Activated naive CD4-positive, alpha-beta T cell treated with anti-CD3 and anti-CD28 coated beads for 36 hours (primary cell): ENCODE measurements around the gene DKKL1. TPM values are rescaled to one million over a fixed set of nuclear protein-coding genes. Genes with fewer than 3 reads are reported as not detected.
A peak's percentile ranks its signal among the peaks of the same experiment; 100 is the strongest.

Source experiments
- CTCF ChIA-PET: fragments of 350-600 bp; sonication (Branson Sonifier 250); formaldehyde crosslinking; loops from one replicate; lab custom pipeline; 2021; ENCODE audit warnings: antibody characterized with exemption; lab: Charles Lee
- DNase-seq: peaks from one replicate; pipeline ENCODE4 v3.0.0-alpha.2; 2020
- H3K27ac Mint-ChIP-seq: one replicate; pipeline ENCODE4 v1.8.0; 2021; ENCODE audit warnings: mild to moderate bottlenecking, mixed read lengths
- H3K27me3 Mint-ChIP-seq: one replicate; pipeline ENCODE4 v1.8.0; 2021; ENCODE audit warnings: low read depth, mixed read lengths
- H3K36me3 Mint-ChIP-seq: one replicate; pipeline ENCODE4 v1.8.0; 2021; ENCODE audit warnings: low read depth, mixed read lengths
- H3K4me1 Mint-ChIP-seq: one replicate; pipeline ENCODE4 v1.8.0; 2021; ENCODE audit warnings: low read depth, mixed read lengths
- H3K4me3 Mint-ChIP-seq: one replicate; pipeline ENCODE4 v1.8.0; 2021; ENCODE audit warnings: mild to moderate bottlenecking, moderate library complexity, mixed read lengths
- H3K9me3 Mint-ChIP-seq: one replicate; pipeline ENCODE4 v1.8.0; 2021; ENCODE audit warnings: mixed read lengths
- intact Hi-C: fragments of 100-400 bp; cut with micrococcal nuclease; formaldehyde crosslinking; loops from one replicate; pipeline ENCODE4 v1.15.1; 2023
- total RNA-seq, 2 experiments: library from RNA; stranded (reverse); gene quantifications; one replicate each; pipeline ENCODE4 v1.2.3, GENCODE V29; 2021

The DKKL1 gene
- total RNA-seq, 2 experiments from 2014 or later = not detected

- peaks cover 34% of the 10 kb centered on the region for H3K36me3 Mint-ChIP-seq
- no peak overlapping the region for H3K27ac Mint-ChIP-seq
- intact Hi-C loops = loop anchor here (10.0 kb wide), 2 partner anchors 215 to 535 kb away; partner anchors contain the start of genes AKT1S1 and TBC1D17
- CTCF ChIA-PET = interaction anchor here (1.4 kb wide), 1 partner anchor 8 kb away, joined by 3 read pairs; no protein-coding TSS in a partner anchor
- peaks cover 39% of the 10 kb centered on the region for H3K4me1 Mint-ChIP-seq
- H3K4me3 Mint-ChIP-seq = no peak overlapping the region
- H3K9me3 Mint-ChIP-seq = no peaks in the 10 kb centered on the region
- DNase-seq = no peak
- no peaks in the 10 kb centered on the region for H3K27me3 Mint-ChIP-seq
These were observed 24.2 kb upstream of the DKKL1 start for GRCh38 chr19:49339301-49340068.

GRCh38 chr19:49340069-49340864 is 23.4 kb upstream of the DKKL1 start:
- Mint-ChIP-seq H3K27me3 (no peaks in the 10 kb centered on the region), H3K27ac (peak overlapping the region; percentile 47), H3K36me3 (peaks cover 34% of the 10 kb centered on the region), H3K4me1 (peaks cover 36% of the 10 kb centered on the region), H3K9me3 (no peaks in the 10 kb centered on the region), H3K4me3 (no peak overlapping the region)
- intact Hi-C loops = no loop called here
- CTCF ChIA-PET = interaction anchor here (1.0 to 1.4 kb wide), 2 partner anchors 9 to 10 kb away, joined by 3 to 6 read pairs; no protein-coding TSS in a partner anchor
- DNase-seq = no peak

- Mint-ChIP-seq H3K4me3 (no peak overlapping the region), H3K36me3 (peaks cover 31% of the 10 kb centered on the region), H3K27me3 (no peaks in the 10 kb centered on the region), H3K27ac (no peak overlapping the region), H3K9me3 (no peaks in the 10 kb centered on the region), H3K4me1 (peaks cover 32% of the 10 kb centered on the region)
- DNase-seq = no peak
- intact Hi-C loops = no loop called here
- CTCF ChIA-PET = interaction anchor here (0.5 to 1.4 kb wide), 3 partner anchors 10 to 119 kb away, joined by 3 to 6 read pairs (median 3); no protein-coding TSS in a partner anchor
These were observed 22.6 kb upstream of the DKKL1 start for GRCh38 chr19:49340865-49341718.

- intact Hi-C loops = no loop called here
- H3K27ac Mint-ChIP-seq = no peak overlapping the region
- no peak overlapping the region for H3K4me3 Mint-ChIP-seq
- DNase-seq = no peak
- H3K36me3 Mint-ChIP-seq = peaks cover 24% of the 10 kb centered on the region
- CTCF ChIA-PET = no interaction called here
- peaks cover 23% of the 10 kb centered on the region for H3K4me1 Mint-ChIP-seq
- H3K27me3 Mint-ChIP-seq = no peaks in the 10 kb centered on the region
- H3K9me3 Mint-ChIP-seq = no peaks in the 10 kb centered on the region
These were observed 21.4 kb upstream of the DKKL1 start for GRCh38 chr19:49342291-49342721.

GRCh38 chr19:49343123-49343522 is 20.6 kb upstream of the DKKL1 start:
- H3K9me3 Mint-ChIP-seq = no peaks in the 10 kb centered on the region
- CTCF ChIA-PET = no interaction called here
- no peak overlapping the region for H3K4me3 Mint-ChIP-seq
- H3K36me3 Mint-ChIP-seq = peaks cover 18% of the 10 kb centered on the region
- peaks cover 16% of the 10 kb centered on the region for H3K4me1 Mint-ChIP-seq
- intact Hi-C loops = no loop called here
- H3K27ac Mint-ChIP-seq = no peak overlapping the region
- DNase-seq = no peak
- no peaks in the 10 kb centered on the region for H3K27me3 Mint-ChIP-seq

GRCh38 chr19:49344505-49345423 is 18.9 kb upstream of the DKKL1 start:
- CTCF ChIA-PET = interaction anchor here (0.7 kb wide), 1 partner anchor 33 kb away, joined by 4 read pairs; no protein-coding TSS in a partner anchor
- H3K4me3 Mint-ChIP-seq = no peak overlapping the region
- H3K27ac Mint-ChIP-seq = no peak overlapping the region
- peaks cover 7% of the 10 kb centered on the region for H3K4me1 Mint-ChIP-seq
- no peak for DNase-seq
- intact Hi-C loops = no loop called here
- H3K9me3 Mint-ChIP-seq = no peaks in the 10 kb centered on the region
- no peaks in the 10 kb centered on the region for H3K27me3 Mint-ChIP-seq
- H3K36me3 Mint-ChIP-seq = peaks cover 8% of the 10 kb centered on the region

GRCh38 chr19:49347191-49347590 is 16.5 kb upstream of the DKKL1 start:
- peaks cover 4% of the 10 kb centered on the region for H3K36me3 Mint-ChIP-seq
- no peak for DNase-seq
- no peaks in the 10 kb centered on the region for H3K9me3 Mint-ChIP-seq
- CTCF ChIA-PET = no interaction called here
- intact Hi-C loops = no loop called here
- H3K27ac Mint-ChIP-seq = no peak overlapping the region
- H3K27me3 Mint-ChIP-seq = no peaks in the 10 kb centered on the region
- H3K4me1 Mint-ChIP-seq = peaks cover 3% of the 10 kb centered on the region
- no peak overlapping the region for H3K4me3 Mint-ChIP-seq

GRCh38 chr19:49347835-49348234 is 15.8 kb upstream of the DKKL1 start:
- Mint-ChIP-seq H3K9me3 (no peaks in the 10 kb centered on the region), H3K4me1 (peaks cover under 1% of the 10 kb centered on the region), H3K36me3 (peaks cover under 1% of the 10 kb centered on the region), H3K27me3 (no peaks in the 10 kb centered on the region), H3K27ac (no peak overlapping the region), H3K4me3 (no peak overlapping the region)
- intact Hi-C loops = no loop called here
- CTCF ChIA-PET = interaction anchor here (0.6 kb wide), 1 partner anchor 396 kb away, joined by 3 read pairs; no protein-coding TSS in a partner anchor
- peak; percentile 26 for DNase-seq

GRCh38 chr19:49348305-49349189 is 15.1 kb upstream of the DKKL1 start:
- CTCF ChIA-PET = interaction anchor here (0.6 to 0.7 kb wide), 3 partner anchors 123 to 397 kb away, joined by 3 read pairs; no protein-coding TSS in a partner anchor
- H3K27me3 Mint-ChIP-seq = no peaks in the 10 kb centered on the region
- H3K4me3 Mint-ChIP-seq = no peak overlapping the region
- H3K9me3 Mint-ChIP-seq = no peaks in the 10 kb centered on the region
- intact Hi-C loops = no loop called here
- H3K36me3 Mint-ChIP-seq = no peaks in the 10 kb centered on the region
- H3K27ac Mint-ChIP-seq = no peak overlapping the region
- DNase-seq = no peak
- H3K4me1 Mint-ChIP-seq = no peaks in the 10 kb centered on the region

- Mint-ChIP-seq H3K27ac (no peak overlapping the region), H3K4me3 (no peak overlapping the region), H3K4me1 (no peaks in the 10 kb centered on the region), H3K9me3 (no peaks in the 10 kb centered on the region), H3K27me3 (no peaks in the 10 kb centered on the region), H3K36me3 (no peaks in the 10 kb centered on the region)
- no peak for DNase-seq
- intact Hi-C loops = no loop called here
- CTCF ChIA-PET = interaction anchor here (0.6 to 1.7 kb wide), 2 partner anchors 123 to 124 kb away, joined by 4 to 6 read pairs; no protein-coding TSS in a partner anchor
These were observed 14.1 kb upstream of the DKKL1 start for GRCh38 chr19:49349567-49349966.
